GOT3 (cell line): Measurements from ENCODE around the gene LPXN.
"Not testable (repeated sequence)": the region's sequence is repeated elsewhere in the genome, so short reads cannot be mapped to it uniquely, and the experiment has no call there.

Experiments used
- DNase-seq: peaks from one replicate; lab custom pipeline; 2025; ENCODE audit warnings: mixed read lengths; lab: John Stamatoyannopoulos, UW

Gene LPXN

GRCh38 chr11:58579192-58580129, 3.8 kb upstream of the LPXN start:
- peak; percentile 67 for DNase-seq

- DNase-seq = peak; percentile 83
Observed at GRCh38 chr11:58578635-58579191, 3.1 kb upstream of the LPXN start, which contains the start of gene ZFP91. Gene ZFP91, plus strand, starts transcription at chr11:58579063. Its CDS starts 219 bp downstream, at chr11:58579282.

- peak; percentile 83 for DNase-seq
Observed at GRCh38 chr11:58578136-58578634, 2.5 kb upstream of the LPXN start.

- no peak for DNase-seq
Observed at GRCh38 chr11:58577555-58578135, 2.0 kb upstream of the LPXN start.

DNA sequence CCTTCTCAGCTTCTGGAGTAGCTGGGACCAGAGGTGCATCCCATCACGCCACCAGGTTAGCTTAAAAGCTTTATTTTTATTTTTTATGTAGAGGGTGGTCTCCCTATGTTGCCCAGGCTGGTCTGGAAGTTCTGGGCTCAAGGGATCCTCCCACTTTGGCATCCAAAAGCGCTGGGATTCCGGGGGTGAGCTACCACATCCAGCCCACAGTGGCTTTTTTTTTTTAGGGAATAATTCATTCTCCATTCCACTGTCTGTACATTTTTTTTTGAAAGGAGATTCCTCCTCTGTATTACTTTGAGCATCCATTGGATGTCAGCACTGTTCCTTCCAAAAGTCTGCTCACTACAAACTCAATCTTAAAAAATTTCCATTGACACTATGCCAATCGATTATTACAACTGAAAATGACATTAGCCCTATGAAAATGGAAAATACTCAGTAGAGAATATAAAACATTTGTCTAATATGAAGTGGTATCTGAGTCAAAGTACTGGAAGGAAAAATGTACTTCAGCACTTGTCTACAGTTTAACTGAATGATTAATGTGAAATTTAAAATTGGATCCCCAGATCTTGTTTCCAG, 1.3 kb upstream of the LPXN start:
- no peak for DNase-seq

DNA sequence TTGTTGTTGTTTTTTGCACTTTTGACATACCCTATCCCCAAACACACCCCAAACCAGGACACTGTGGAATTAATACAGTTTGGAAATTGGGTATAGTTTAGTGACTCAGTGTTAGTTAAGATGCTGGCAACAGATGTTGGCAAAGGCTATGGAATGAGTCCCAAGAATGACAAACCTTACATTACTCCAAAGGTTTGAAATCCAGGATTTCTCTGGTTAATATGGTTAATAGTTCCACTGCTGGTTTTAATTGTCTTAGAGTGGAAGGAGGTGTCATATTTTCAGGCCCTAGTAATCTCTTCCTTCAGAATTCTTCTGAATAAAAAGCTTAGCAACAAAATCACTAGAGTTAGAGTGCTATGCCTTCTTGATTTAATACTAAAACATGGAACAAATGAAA, 775 bp downstream of the LPXN start:
- no peak for DNase-seq

GRCh38 chr11:58573451-58574104, 2.1 kb downstream of the LPXN start:
- no peak for DNase-seq

DNA sequence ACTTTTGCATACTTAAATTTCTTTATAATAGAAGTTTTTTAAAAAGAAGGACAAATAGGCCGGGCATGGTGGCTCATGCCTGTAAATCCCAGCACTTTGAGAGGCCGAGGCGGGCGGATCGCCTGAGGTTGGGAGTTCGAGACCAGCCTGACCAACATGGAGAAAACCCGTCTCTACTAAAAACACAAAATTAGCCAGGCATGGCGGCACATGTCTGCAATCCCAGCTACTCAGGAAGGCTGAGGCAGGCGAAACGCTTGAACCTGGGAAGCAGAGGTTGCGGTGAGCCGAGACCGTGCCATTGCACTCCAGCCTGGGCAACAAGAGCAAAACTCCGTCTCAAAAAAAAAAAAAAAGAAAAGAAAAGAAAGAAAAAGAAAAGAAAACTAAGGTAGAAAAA, 2.8 kb downstream of the LPXN start:
- DNase-seq = not testable (repeated sequence)

- no peak for DNase-seq
Observed at GRCh38 chr11:58567889-58568512, 7.7 kb downstream of the LPXN start.

DNA sequence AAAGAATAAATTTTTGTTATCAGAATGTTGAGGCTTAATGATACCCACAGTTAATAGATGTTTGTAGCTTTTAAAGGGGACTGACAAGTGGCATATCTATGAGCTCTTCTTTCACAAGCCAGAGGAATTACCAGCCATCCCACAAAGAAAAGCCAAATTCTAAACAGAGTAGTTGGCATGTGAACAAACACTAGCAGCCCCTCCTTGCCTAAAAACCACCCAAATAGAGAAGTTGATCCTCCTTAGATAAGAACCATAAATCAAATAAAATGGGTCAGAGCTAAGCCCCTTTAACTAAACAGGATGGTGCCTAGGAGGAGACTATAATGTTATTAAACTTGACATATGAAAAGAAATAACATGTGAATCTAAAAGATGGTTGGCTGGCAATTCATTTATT, 11.4 kb downstream of the LPXN start:
- DNase-seq = no peak

- DNase-seq = no peak
Observed at GRCh38 chr11:58562375-58562800, 13.3 kb downstream of the LPXN start.

DNA sequence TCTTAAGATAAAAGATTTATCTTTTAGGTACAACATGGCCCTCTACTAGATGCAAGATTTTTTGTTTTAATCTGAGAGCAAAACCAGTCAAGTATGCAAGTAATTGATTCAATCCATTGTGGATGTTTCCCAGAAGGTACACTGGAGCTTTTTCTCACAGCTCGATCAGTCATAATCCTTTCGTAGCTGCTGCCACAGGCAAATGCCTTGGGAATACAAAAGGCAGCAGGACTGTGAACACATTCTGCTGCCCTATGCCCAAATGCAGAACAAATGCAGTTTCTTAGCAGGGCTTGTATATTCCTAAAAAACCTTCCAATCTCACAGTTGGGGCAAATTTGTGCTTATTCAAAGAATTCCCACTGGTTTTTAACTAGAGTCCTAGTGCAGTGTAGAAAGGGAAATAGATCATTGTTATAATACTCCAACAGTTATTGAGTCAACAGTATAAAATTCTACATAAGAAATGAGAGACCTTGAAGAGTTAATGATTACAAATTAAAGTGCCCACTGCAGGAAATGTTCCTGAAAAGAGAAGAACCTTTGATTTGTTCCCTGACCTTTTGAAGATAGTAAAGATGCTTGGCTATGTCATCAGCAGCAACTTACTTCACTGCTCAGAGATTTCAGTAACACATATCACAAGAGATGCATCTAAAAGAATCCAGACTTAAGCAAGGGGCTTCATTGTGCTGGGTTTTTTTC, 14.1 kb downstream of the LPXN start:
- DNase-seq = no peak

- no peak for DNase-seq
Observed at GRCh38 chr11:58560842-58561241, 14.8 kb downstream of the LPXN start.

DNA sequence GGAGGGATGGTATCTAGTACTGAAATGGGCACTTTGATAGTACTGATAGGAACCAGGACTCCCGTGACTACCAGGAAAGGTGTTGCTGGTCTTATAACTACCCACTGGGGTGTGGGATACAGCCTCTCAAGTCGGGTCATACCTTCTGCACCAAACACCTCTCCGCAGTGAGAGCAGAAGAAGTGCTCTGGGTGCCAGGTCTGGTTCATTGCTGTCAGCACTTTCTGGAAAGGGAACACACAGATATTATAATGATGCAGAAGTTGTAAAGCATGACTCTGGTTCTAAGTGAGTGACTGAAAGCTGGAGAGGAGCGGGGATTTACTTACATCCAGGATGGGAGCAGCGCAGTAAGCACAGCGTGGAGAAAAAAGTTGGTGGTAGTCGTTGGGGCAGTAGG, 26.0 kb downstream of the LPXN start:
- DNase-seq = no peak

DNA sequence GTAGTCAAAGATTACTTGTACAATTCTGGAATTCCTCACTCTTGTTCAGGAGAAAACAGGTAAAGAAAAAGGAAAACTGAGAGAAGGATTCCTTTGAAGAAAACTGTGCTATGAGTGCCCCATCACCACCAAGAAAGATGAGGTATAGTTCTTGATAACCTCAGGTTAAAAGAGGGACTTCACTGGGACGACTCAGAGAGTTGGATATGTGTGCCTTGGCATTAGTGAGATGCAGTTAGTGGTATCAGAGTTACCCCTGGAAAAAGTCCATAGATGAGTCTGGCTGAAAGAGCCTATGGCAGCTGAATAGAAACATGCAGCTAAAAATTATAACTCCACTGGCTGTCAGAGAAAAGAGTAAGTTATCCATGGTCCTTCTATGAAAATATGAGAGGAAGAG, 28.8 kb downstream of the LPXN start:
- no peak for DNase-seq

DNA sequence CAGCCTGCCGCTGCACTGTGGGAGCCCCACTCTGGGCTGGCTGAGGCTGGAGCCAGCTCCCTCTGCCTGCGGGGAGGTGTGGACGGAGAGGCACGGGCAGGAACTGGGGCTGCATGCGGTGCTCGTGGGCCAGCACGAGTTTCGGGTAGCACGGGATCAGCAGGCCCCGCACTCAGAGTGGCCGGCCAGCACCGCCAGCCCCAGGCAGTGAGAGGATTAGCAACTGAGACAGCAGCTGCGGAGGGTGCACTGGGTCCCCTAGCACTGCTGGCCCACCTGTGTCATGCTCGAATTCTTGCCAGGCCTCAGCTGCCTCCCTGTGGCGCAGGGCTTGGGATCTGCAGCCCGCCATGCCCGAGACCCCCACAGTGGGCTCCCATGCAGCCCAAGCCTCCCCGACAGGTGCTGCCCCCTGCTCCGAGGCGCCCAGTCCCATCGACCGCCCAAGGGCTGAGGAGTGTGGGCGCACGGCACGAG, 43.8 kb downstream of the LPXN start:
- DNase-seq = no peak

DNA sequence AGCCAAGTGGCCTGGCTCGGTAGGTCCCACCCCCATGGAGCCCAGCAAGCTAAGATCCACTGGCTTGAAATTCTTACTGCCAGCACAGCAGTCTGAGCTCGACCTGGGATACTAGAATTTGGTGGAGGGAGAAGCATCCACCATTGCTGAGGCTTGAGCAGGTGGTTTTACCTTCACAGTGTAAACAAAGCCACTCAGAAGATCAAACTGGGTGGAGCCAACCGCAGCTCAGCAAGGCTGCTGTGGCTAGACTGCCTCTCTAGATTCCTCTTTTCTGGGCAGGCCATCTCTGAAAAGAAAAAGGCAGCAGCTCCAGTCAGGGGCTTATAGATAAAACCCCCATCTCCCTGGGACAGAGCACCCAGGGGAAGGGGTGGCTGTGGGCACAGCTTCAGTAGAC, 45.4 kb downstream of the LPXN start:
- no peak for DNase-seq

DNA sequence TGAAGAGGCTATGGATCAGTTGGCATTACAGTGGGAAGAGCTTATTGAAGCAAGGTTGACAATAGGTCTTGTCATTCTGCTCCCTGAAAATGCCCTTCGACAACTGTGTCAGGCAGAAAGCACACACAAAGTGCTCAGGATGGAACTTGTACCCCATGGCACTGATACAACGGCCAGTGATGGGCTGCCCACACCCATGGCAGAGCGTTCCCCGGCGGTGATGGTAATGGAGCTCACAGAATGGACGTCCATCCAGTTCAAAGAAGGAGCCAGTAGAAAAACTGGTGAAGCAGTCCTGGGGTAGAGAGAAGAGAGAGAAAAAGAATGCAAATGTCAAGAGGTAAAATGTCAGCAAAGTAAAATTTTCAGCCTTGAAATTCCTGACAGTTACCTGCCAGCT, 48.2 kb downstream of the LPXN start:
- DNase-seq = no peak

DNA sequence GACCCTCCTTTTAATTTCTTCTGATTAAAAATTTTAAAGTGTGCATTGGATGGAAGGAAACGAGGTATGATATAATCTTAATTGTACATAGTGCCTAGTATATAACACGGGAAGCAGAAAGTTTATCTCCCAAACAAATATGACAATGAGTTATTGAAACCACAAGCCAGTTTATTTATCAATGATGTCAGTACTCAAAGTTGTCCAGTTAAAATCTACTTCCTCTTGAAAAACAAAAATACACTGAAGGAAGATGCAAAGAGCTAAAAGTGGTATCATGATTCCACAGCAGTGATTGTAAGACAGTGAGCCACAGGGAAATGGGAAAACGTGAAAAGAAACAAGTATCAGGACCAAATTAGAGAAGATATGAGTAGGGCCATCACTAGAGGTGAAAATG, 48.9 kb downstream of the LPXN start:
- DNase-seq = no peak

DNA sequence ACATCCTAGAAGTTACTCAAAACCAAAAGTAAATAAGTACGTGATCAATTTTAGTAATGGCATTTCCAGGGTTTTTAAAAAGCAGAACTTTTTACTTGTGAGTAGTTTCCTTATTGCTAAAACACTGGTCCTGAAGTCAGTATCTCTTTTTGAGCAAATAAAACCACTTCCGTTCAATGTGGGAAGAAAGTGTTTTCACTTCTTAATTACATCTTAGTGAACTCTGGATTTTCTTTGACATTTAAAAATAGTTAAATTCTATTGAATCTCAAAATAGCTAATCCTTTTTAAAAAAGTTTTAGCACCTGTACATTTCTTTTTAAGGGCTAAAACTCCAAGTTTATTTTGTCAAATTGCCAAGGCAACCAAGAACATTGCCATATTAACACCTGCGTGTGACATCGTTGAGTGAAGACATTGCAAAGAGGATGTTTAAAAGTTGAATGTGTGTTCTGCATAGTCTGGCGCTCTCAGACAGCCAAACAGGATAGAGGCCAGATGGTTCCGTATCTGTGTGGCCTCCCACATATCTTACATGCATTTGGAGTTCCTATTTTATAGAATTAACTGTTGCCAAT, 50.5 kb downstream of the LPXN start:
- no peak for DNase-seq
